Measurements from ENCODE around the gene FANCI.

GRCh38 chr15:89307046-89307587 is 63.3 kb downstream of the FANCI start:
- TF ChIP-seq CTCF (IDR thresholded peaks at IDR 0.05) (no peak), POLR2A (IDR thresholded peaks at IDR 0.05) (no peak)
